Measurements from ENCODE around the gene FOXO3. TPM values are rescaled to one million over a fixed set of nuclear protein-coding genes. Genes with fewer than 3 reads are reported as not detected.

Gene FOXO3
- polyA plus RNA-seq, 1 donor (not counting 4 experiments of a cell fraction or from before 2014, with no cell fraction given) = 17.6 TPM

GRCh38 chr6:108623995-108624394, 63.3 kb downstream of the FOXO3 start:
- Histone ChIP-seq H3K27ac (ENCODE audit: control insufficient read depth, insufficient read depth, low read length) (no peak overlapping the region), H3K36me3 (ENCODE audit: control insufficient read depth in 2 of 2, extremely low read depth in 1 of 2, insufficient read depth in 2 of 2, low read length in 2 of 2) (no peaks in the 10 kb centered on the region), H2AFZ (ENCODE audit: control insufficient read depth, low read length) (no peak overlapping the region), H3K4me2 (ENCODE audit: control insufficient read depth, extremely low read depth, insufficient read depth, low read depth, low read length) (no peak overlapping the region), H3K4me1 (ENCODE audit: control insufficient read depth, extremely low read depth, insufficient read depth, low read length) (peaks cover 25% of the 10 kb centered on the region), H3K9me1 (ENCODE audit: control insufficient read depth, extremely low read depth, insufficient read depth, low read length) (peaks cover 6% of the 10 kb centered on the region), H3K9me3 (ENCODE audit: control insufficient read depth, low read depth, low read length) (no peaks in the 10 kb centered on the region), H3K27me3 (ENCODE audit: control insufficient read depth, extremely low read depth, insufficient read depth, low read length) (no peaks in the 10 kb centered on the region), H4K20me1 (ENCODE audit: control insufficient read depth, extremely low read depth, insufficient read depth, low read length) (peaks cover 4% of the 10 kb centered on the region), H3K9ac (ENCODE audit: control insufficient read depth, extremely low read depth, insufficient read depth, low read length) (no peak overlapping the region), H3K4me3 (ENCODE audit: control insufficient read depth in 2 of 3, extremely low read depth in 1 of 3, insufficient read depth in 2 of 3, low read depth in 1 of 3, low read length in 3 of 3) (no peak overlapping the region), H3K79me2 (ENCODE audit: control insufficient read depth, insufficient read depth, low read length) (peaks cover 70% of the 10 kb centered on the region)
- DNase-seq (ENCODE audit: low read depth, low spot score) (no peak), FAIRE-seq (no peak)
- no peak for TF ChIP-seq EZH2 (IDR thresholded peaks at IDR 0.05; ENCODE audit: low read length)
- TF ChIP-seq, protein P1, sequence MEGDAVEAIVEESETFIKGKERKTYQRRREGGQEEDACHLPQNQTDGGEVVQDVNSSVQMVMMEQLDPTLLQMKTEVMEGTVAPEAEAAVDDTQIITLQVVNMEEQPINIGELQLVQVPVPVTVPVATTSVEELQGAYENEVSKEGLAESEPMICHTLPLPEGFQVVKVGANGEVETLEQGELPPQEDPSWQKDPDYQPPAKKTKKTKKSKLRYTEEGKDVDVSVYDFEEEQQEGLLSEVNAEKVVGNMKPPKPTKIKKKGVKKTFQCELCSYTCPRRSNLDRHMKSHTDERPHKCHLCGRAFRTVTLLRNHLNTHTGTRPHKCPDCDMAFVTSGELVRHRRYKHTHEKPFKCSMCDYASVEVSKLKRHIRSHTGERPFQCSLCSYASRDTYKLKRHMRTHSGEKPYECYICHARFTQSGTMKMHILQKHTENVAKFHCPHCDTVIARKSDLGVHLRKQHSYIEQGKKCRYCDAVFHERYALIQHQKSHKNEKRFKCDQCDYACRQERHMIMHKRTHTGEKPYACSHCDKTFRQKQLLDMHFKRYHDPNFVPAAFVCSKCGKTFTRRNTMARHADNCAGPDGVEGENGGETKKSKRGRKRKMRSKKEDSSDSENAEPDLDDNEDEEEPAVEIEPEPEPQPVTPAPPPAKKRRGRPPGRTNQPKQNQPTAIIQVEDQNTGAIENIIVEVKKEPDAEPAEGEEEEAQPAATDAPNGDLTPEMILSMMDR (optimal IDR thresholded peaks at IDR 0.05 in 1 of 3, IDR thresholded peaks at IDR 0.05 in 1 of 3, conservative IDR thresholded peaks at IDR 0.05 in 1 of 3; ENCODE audit: extremely low read depth in 1 of 3, insufficient read depth in 2 of 3, low read length in 3 of 3) = no peak
- dilution Hi-C loops (cut with MboI; ENCODE audit: extremely low pct_ligation_motif_present, low sequenced_read_pairs) = no loop called here

GRCh38 chr6:108625581-108625980, 64.9 kb downstream of the FOXO3 start:
- H3K9me1 ChIP-seq (ENCODE audit: control insufficient read depth, extremely low read depth, insufficient read depth, low read length) = peaks cover 6% of the 10 kb centered on the region
- no peak overlapping the region for H3K4me2 ChIP-seq (ENCODE audit: control insufficient read depth, extremely low read depth, insufficient read depth, low read depth, low read length)
- TF ChIP-seq, protein P1 (optimal IDR thresholded peaks at IDR 0.05 in 1 of 3, IDR thresholded peaks at IDR 0.05 in 1 of 3, conservative IDR thresholded peaks at IDR 0.05 in 1 of 3; ENCODE audit: extremely low read depth in 1 of 3, insufficient read depth in 2 of 3, low read length in 3 of 3) = no peak
- TF ChIP-seq EZH2 (IDR thresholded peaks at IDR 0.05; ENCODE audit: low read length) = no peak
- dilution Hi-C loops (cut with MboI; ENCODE audit: extremely low pct_ligation_motif_present, low sequenced_read_pairs) = no loop called here
- DNase-seq (ENCODE audit: low read depth, low spot score) = no peak
- no peak overlapping the region for H3K4me3 ChIP-seq (ENCODE audit: control insufficient read depth in 2 of 3, extremely low read depth in 1 of 3, insufficient read depth in 2 of 3, low read depth in 1 of 3, low read length in 3 of 3)
- no peak overlapping the region for H3K27ac ChIP-seq (ENCODE audit: control insufficient read depth, insufficient read depth, low read length)
- no peak for FAIRE-seq
- peaks cover 67% of the 10 kb centered on the region for H3K79me2 ChIP-seq (ENCODE audit: control insufficient read depth, insufficient read depth, low read length)
- no peaks in the 10 kb centered on the region for H3K36me3 ChIP-seq (ENCODE audit: control insufficient read depth in 2 of 2, extremely low read depth in 1 of 2, insufficient read depth in 2 of 2, low read length in 2 of 2)
- no peak overlapping the region for H3K9ac ChIP-seq (ENCODE audit: control insufficient read depth, extremely low read depth, insufficient read depth, low read length)
- H3K27me3 ChIP-seq (ENCODE audit: control insufficient read depth, extremely low read depth, insufficient read depth, low read length) = no peaks in the 10 kb centered on the region
- H4K20me1 ChIP-seq (ENCODE audit: control insufficient read depth, extremely low read depth, insufficient read depth, low read length) = peaks cover 4% of the 10 kb centered on the region
- H3K4me1 ChIP-seq (ENCODE audit: control insufficient read depth, extremely low read depth, insufficient read depth, low read length) = peaks cover 18% of the 10 kb centered on the region
- H2AFZ ChIP-seq (ENCODE audit: control insufficient read depth, low read length) = no peak overlapping the region
- no peaks in the 10 kb centered on the region for H3K9me3 ChIP-seq (ENCODE audit: control insufficient read depth, low read depth, low read length)
